Measurements from ENCODE around the gene JAK1.

- TF ChIP-seq CTCF (tag by site-specific recombination; IDR thresholded peaks at IDR 0.05), result no peak
- no peak for TF ChIP-seq ZNF639 (tag by site-specific recombination; IDR thresholded peaks at IDR 0.05)
- TF ChIP-seq ZNF391 (tag by site-specific recombination; IDR thresholded peaks at IDR 0.05; ENCODE audit: borderline replicate concordance, low read depth), result no peak
- TF ChIP-seq ZNF558 (tag by site-specific recombination; IDR thresholded peaks at IDR 0.05), result no peak
- no peak for TF ChIP-seq ZNF121 (tag by site-specific recombination; IDR thresholded peaks at IDR 0.05)
Measured at GRCh38 chr1:64948905-64949833, 17.2 kb downstream of the JAK1 start.

Measured in HEK293 (cell line).